Fibroblast of skin of abdomen (primary cell): ENCODE measurements around the gene SNAP91.
"Not testable (repeated sequence)": the region's sequence is repeated elsewhere in the genome, so short reads cannot be mapped to it uniquely, and the experiment has no call there.

Experiments
- DNase-seq: peaks from one replicate; pipeline ENCODE4 v3.0.0-alpha.2; 2013

Gene SNAP91

DNA sequence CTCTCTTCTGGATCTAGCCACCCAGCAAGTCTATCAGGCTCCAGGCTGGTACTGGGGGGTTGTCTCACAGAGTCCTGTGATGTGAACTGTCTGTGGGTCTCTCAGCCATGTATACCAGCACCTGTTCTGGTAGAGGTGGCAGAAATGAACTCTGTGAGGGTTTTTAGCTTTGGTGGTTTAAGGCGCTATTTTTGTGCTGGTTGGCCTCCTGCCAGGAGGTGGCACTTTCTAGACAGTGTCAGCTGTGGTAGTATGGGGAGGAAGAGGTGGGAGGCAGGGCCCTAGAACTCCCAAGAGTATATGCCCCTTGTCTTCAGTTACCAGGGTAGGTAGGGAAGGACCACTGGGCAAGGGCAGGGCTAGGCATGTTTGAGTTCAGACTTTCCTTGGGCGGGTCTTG is 75.8 kb downstream of the SNAP91 start:
- no peak for DNase-seq

DNA sequence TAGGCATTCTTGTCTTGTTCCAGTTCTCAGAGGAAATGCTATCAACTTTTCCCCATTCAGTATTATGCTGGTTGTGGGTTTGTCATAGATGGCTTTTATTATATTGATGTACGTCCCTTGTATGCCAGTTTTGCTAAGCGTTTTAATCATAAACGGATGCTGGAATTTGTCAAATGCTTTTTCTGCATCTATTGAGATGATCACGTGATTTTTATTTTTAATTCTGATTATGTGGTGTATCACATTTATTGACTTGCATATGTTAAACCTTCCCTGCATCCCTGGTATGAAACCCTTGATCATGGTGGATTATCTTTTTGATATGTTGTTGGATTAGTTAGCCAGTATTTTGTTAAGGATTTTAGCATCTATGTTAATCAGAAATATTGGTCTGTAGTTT is 79.0 kb downstream of the SNAP91 start:
- DNase-seq = not testable (repeated sequence)

DNA sequence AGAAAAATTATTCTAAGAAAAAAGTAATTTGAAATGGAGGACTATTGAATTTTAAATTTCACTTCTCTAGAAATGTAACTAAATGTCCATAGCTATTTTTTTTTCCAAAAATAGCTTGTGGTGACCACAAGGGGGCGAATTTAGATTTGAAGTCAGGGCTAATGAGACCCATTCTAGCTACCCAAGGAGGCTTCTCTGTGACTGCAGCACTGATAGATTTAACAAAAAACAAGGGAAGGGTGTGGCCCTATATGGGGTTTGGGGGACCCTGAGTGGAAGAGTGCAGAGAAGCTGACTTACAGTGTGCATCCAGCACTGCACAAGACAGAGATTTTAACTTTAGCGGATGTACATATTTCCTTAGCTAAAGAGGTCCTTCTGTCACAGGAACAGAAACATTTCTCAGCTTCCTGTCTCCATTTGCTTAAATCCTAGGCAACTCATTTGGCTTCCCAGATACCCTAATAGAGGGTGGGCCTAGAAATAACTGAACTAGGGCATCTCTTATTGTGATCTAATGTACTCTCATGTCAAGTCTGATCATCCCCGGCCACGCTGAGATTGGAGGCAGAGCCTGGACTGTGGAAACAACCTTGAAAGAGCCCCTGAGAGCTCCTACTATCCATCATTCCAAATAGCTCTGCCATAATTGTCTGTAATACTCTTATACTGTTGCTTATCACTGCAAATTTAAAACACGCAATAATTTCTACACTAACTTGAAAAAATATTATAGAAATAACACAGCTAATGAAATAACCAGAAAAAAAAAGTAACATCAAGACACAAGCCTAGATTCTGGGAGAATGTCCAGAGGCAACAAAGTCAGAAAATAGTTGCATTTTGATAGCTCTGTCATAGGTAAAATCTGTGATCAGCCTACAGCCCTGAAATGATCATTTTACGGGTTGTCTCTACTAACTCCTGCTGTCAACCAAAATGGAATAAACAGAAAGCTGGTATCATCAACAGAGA is 93.6 kb downstream of the SNAP91 start:
- peak; percentile 30 for DNase-seq

DNA sequence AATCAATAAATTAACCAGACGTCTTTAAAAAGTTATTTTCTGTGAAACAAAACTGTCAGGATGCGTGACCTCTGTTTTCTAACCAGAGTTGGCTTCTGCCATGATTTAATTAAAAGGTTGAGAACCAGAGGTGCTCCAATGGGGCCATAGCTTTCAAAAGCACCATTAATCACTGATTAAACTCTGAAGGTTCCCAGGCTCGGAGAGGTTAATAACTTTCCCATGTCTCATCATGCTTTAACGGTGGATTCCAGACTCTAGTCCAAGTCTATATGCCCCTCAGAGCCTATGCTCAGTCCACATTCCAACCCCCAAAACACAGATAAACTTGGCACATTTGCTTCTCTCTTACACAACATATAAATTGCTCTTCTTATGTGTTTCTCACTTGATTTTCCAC is 95.5 kb downstream of the SNAP91 start:
- DNase-seq = peak; percentile 45

DNA sequence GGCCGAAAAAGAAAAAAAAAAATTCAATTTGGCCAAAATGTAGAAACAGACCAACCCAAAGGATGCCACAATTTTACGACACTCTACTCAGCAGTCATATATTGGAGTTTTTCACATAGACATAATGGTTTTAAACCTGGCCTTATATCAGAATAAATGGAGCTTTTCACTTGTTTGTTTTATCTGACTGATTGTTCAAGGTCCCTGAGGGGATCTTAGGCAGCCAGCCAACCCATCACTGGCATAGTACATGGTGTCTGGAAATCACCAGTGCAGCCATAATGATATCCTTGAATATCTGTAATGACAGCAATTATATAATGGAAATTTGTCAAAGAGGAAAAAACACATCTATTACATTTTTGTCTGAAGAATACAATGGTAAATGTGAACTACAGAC is 99.7 kb downstream of the SNAP91 start:
- no peak for DNase-seq

DNA sequence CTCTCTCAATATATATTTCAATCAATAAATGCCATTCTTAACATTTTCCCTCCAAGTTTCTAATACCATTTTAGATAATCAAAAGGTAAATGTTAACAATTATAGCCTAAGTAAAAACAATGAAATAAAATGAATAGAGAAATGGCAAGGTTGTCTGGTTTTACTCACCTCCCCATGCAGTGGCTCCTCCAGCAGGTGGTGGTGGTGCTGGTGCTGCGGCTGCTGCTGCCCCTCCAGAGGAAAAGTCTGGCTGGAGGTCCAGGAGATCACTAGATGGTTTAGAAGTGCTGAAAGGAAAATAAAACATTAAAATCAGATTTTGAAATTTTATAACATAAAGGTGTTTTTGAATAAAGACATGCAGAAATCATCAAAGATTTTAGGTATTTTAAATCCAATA is 103.4 kb downstream of the SNAP91 start:
- DNase-seq = no peak

DNA sequence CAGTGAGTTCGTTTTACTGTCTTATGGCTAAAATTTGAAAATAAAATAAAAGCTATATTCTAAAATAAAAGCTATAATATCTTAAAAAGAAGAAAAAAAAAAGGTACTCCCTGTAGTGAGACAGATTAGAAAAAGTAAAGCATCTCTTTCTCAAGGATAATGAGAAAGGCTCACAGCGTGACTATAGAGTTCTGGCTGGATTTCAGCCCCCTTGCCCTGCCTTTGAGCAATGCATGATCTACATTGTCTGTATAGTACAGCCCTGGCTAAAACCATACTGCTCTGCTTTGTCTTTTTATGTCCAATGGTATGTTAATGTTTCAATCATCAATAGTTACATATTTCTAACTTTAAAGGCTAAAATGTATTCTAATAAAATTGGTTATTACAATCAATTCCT is 105.3 kb downstream of the SNAP91 start:
- DNase-seq = no peak

DNA sequence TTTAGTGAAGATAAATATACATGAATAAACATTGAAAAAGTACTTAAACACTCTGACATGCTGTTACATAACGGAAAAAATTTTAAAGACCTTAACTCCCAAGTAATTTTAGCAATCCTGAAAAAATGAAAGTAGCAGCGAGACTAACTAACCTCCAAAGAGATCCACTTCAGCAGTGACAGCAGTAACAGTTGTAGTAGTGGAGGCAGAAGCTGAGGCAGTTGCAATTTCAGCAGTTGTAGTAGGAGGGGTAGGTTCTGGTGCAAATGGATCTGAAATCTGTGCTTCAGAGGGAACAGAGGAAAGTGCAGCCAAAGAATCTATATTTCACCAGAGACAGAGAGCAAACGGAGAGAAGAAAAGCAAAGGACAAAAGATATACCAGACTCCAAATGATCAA is 107.8 kb downstream of the SNAP91 start:
- DNase-seq = no peak

DNA sequence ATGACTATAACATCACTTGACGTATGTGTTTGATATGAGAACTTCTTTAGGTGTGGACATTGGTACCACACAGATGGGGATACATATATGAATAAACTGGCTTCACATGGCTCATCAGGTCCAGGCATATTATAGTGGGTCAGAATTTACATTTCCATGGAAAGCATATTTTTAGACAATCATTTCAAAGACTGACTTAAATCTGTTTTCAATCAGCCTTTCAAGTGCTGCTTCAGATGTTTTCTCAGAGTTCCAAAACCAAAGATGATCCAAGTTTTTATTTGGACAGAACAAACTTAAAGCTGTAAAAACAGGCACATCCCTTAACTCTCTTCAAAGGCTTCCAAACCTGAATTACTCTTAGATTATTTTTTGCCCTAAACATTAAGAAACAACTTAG is 108.4 kb downstream of the SNAP91 start:
- no peak for DNase-seq

DNA sequence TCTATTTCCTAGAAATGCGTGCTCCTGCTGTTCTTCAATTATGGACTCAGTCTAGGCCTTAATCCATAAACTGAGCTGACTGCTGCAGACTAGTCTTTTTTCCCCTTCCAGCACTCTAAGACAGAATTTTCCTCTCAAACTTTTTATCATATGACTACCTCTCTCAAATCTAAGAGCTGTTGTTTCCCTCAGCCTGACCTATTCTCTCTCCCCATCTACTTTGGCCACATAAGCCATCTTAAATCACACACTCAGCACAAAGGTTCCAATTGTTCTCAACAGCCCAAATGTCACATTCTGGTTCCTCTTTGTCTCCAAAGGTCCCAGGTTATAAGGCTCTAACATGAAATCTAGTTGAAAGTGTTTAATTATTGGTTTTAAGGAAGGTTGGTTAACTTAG is 111.4 kb downstream of the SNAP91 start:
- DNase-seq = no peak

DNA sequence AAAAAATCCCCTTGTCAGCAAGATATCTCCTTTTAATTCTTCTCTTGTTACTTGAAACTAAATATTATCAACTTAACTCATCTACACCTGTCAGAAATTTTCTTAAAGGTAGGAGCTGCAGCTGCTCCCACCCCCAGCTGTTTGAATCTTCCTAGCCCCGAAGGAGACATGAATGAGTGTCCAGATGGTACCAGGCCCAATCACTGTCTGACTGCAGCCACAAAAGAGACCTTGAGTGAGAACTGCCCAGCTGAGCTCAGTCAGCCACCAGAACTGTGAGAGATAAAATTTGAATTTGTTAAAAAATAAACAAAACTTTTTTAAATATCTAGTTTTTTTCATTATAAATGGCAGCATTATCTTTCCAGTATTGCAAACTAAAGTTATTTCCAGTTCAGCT is 111.8 kb downstream of the SNAP91 start:
- no peak for DNase-seq

DNA sequence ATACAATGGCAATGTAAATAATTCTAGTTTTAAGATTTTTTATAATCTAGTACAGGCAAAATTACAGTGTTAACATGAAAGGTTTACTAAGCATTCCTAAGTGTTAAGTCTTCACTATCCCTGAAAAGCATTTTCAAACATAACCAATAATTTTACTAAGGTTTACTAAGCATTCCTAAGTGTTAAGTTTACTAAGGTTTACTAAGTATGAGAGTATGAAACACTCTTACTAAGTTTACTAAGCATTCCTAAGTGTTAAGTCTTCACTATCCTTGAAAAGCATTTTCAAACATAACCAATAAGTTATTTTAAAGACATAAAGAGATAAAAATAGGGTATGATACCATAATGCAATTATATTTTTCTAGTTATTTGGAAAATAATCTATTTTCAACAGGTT is 114.0 kb downstream of the SNAP91 start:
- DNase-seq = no peak

DNA sequence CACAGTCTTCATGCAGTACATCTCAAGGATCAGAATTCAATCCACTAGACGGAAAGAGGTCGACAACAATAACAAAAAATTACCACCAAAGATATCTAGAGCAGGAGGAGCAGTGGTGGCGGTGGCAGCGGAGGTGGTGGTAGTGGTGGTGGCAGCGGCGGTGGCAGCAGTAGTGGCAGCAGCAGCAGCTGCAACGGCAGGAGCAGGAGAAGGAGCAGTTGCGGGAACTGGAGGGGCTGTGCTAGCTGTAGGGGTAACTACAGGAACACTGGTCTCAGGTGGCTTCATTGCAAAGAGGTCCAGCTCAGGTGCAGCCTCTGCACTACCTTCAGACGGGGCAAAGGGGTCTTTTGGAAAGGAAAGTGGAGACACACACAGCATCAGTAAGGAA is 115.5 kb downstream of the SNAP91 start:
- DNase-seq = no peak

DNA sequence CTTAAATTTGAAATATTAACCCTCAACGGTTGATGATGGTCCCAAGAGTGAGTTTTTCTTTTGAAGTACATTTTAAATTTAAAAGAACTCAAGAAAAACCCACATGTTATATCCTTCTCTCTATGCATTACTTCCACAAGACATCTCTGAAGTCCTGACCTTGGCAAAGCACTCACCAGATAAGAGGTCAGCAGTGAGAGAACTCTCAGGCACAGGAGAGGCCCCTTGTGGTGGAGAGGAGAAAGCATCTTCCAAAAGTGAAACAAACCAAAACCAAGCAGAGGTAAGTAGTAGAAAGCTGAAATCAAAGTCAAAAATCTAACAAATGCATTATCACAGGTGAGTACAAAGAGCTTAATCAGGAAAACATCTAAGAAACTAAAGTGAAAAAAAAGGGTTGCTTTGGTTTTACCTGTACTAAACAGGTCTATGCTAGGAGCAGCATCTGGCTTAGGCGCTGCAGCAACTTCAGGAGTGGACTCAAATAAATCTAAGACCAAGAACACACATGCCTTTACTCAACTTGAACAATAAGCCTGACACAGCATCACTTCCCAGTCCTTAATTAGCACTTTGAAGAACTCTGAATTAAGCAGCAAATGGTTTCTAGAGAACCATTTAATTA is 116.0 kb downstream of the SNAP91 start:
- no peak for DNase-seq

DNA sequence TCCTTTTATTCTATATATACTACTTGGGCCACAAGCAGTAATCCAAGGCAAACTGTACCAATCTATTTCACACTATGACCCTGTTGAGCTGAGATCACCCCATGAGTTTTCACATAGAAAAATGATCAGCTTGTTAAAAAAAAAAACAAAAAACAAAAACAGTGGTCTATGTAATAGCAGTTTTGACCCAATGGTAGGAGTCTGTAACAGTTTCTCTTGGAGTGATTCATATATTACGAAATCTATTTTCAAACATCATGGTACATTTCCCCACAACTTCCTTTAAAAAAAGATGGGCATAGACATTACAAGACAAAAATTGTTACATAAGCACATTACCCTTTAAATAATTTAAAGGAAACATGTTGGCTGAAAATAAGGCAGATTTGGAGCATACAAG is 118.5 kb downstream of the SNAP91 start:
- DNase-seq = no peak

DNA sequence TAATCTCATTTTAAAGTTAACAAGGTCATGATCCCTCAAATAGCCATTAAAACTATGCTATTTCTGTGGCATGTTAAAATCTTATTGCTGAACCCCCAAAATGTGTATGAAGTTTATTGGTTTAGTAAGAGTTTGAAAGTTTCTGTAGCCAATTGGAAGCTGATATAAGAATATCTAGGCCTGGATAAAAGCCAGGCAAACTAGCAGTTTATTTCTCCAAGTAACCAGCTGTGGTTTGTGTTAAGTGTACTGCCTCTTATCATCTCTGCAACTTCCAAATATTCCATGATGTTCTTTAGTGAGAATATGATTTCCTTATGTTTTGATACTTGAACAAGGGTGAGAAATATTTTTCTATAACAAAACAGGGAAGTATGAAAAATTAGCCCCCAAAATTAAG is 119.8 kb downstream of the SNAP91 start:
- no peak for DNase-seq

DNA sequence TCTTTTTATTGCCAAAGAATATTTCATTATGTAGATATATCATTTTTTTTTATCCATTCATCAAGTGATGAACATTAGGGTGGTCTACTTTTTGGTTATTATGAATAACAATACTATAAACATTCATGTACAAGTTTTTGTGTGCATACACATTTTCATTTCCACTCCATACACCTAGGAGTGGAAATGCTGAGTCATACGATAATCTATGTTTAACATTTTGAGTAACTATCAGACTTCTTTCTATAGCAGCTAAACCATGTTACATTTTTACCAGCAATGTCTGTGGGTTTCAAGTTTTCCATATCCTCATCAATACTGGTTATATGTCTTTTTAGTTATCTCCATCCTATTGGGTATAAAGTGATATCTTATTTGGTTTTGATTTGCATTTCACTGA is 130.8 kb downstream of the SNAP91 start:
- no peak for DNase-seq

DNA sequence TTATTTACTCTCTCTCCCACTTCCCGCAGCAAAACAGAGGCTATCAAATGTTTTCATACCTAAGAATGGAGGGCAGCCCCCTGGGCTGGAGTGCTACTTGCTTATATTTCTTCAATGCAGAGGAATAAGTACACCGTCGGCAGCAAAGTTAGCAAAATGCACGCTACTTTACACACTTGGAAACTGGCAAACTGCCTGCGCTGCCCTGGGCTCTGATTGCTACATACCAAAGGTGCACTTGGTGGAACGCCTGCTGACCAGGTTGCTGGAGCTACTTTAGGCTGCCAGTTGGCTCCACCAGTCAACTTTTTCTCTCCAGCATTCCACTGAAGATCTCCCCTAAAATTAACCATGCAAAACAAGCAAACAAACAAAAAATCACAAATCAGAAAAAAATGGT is 134.1 kb downstream of the SNAP91 start:
- no peak for DNase-seq

DNA sequence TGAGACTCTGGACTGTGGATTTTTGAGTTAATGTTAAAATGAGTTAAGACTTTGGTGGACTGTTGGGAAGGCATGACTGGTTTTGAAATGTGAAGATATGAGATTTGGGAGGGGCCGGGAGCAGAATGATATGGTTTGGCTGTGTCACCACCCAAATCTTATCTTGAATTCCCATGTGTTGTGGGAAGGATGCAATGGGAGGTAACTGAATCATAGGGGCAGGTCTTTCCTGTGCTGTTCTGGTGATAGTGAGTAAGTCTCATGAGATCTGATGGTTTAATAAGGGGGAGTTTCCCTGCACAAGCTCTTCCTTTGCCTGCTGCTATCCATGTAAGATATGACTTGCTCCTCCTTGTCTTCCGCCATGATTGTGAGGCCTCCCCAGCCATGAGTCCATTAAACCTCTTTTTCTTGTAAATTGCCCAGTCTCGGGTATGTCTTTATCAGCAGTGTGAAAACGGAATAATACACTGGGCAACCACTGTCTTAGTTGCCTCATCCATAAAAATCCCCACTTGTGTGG is 137.2 kb downstream of the SNAP91 start:
- not testable (repeated sequence) for DNase-seq

DNA sequence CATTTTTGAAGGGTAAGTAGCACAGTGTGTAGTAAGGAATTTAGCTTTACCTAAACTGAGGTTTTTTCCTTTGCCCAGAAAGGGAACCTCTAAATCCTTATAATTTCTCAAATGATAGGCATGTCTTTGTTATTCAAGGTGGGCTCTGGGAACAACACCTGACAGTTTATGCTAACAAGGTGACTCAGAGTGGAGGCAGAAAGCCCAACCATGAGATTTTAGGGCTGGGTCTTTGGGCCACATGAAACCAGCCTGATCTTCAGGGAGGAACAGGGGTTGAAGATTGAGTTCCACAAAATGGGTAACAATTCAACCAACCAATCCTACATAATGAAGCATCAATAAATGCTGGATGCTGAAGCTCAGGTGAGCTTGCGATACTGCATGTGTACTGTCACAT is 149.9 kb downstream of the SNAP91 start:
- DNase-seq = no peak

DNA sequence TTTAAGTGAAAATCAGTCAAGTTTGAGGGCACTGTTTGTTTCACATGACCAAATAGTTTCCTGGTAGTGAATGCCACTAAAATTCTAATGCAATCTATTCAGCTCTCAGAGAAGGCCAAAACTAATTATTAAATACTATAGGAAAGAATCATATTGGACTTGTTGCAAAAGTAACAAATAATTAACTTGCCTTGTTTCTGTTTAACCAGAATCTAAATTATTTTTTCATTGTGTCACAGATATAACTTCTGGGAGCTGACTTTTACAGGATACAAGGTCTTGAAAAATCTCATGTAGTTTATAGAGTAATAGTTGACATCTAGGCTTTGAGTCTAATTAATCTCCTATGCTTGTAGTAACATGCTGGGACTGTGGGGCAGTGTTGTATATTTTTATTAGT is 152.0 kb downstream of the SNAP91 start:
- DNase-seq = no peak

DNA sequence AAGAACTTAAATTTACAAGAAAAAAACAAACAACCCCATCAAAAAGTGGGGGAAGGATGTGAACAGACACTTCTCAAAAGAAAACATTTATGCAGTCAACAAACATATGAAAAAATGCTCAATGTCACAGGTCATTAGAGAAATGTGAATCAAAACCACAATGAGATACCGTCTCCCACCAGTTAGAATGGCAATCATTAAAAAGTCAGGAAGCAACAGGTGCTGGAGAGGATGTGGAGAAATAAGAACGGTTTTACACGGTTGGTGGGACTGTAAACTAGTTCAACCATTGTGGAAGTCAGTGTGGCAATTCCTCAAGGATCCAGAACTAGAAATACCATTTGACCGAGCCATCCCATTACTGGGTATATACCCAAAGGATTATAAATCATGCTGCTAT is 157.2 kb downstream of the SNAP91 start:
- not testable (repeated sequence) for DNase-seq

DNA sequence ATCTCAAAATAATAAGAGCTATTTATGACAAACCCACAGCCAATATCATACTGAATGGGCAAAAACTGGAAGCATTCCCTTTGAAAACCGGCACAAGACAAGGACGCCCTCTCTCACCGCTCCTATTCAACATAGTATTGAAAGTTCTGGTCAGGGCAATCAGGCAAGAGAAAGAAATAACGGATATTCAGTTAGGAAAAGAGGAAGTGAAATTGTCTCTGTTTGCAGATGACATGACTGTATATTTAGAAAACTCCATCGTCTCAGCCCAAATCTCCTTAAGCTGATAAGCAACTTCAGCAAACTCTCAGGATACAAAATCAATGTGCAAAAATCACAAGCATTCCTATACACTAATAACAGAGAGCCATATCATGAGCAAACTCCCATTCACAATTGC is 158.4 kb downstream of the SNAP91 start:
- DNase-seq = not testable (repeated sequence)

DNA sequence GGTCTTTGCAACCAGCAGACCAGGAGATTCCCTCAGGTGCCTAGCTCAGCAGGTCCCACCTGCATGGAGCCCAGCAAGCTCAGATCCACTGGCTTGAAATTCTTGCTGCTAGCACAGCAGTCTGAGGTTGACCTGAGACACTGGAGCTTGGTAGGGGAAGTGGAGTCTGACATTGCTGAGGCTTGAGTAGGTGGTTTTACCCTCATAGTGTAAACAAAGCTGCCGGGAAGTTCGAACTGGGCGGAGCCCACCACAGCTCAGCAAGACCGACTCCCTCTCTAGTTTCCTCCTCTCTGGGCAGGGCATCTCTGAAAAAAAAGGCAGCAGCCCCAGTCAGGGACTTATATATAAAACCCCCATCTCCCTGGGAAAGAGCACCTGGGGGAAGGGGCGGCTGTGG is 162.3 kb downstream of the SNAP91 start:
- no peak for DNase-seq
